Measurements from ENCODE around the gene RLF. TPM values are rescaled to one million over a fixed set of nuclear protein-coding genes. Genes with fewer than 3 reads are reported as not detected.

The RLF gene
- total RNA-seq, 6 experiments from 2014 or later = 7.2 to 10.2 (median 8.8) TPM

- peaks cover 6% of the 10 kb centered on the region for H3K36me3 Mint-ChIP-seq (ENCODE audit: low read depth)
- H3K27ac Mint-ChIP-seq = no peak overlapping the region
- TF ChIP-seq CTCF (IDR thresholded peaks at IDR 0.05) = peak; percentile 91
- no peak overlapping the region for H3K4me3 Mint-ChIP-seq
- H3K4me1 Mint-ChIP-seq (ENCODE audit: low read depth) = peaks cover 40% of the 10 kb centered on the region
- H3K27me3 Mint-ChIP-seq (ENCODE audit: insufficient read depth) = peaks cover 19% of the 10 kb centered on the region
- H3K9me3 Mint-ChIP-seq = peaks cover 5% of the 10 kb centered on the region
- peak; percentile 62 for DNase-seq
These were observed 17.2 kb upstream of the RLF start for GRCh38 chr1:40143891-40144575.

DNA sequence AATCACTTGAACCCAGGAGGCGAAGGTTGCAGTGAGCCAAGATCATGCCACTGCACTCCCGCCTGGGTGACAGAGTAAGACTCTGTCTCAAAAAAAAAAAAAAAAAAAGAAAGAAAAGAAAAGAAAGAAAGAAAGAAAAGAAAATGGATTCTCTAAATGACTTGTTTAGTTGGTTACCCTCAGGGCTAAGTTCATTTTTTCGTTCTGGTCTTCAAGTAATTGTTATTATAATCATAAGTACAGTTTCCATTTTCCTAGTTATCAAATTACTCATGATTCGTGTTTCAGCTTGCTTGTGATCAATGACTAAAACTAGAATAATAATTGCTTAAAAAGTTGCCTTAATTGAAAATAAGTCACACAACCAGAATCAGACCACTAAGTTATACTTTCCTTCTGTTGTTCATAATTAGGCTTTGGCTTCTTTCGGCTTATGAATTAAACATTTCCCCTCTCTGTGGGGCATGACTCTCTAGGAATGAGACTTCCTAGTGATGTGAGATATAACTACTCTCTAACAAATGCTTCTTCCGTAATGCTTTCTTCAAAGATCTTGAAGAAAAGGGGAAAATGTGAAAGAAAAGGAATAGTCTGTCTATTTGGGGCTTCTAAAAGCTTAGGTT, 9.6 kb upstream of the RLF start:
- no peaks in the 10 kb centered on the region for H3K9me3 Mint-ChIP-seq
- no peak overlapping the region for H3K4me3 Mint-ChIP-seq
- no peak for DNase-seq
- H3K27ac Mint-ChIP-seq = no peak overlapping the region
- peaks cover 14% of the 10 kb centered on the region for H3K27me3 Mint-ChIP-seq (ENCODE audit: insufficient read depth)
- TF ChIP-seq CTCF (IDR thresholded peaks at IDR 0.05) = no peak
- H3K36me3 Mint-ChIP-seq (ENCODE audit: low read depth) = no peaks in the 10 kb centered on the region
- peaks cover 12% of the 10 kb centered on the region for H3K4me1 Mint-ChIP-seq (ENCODE audit: low read depth)

DNA sequence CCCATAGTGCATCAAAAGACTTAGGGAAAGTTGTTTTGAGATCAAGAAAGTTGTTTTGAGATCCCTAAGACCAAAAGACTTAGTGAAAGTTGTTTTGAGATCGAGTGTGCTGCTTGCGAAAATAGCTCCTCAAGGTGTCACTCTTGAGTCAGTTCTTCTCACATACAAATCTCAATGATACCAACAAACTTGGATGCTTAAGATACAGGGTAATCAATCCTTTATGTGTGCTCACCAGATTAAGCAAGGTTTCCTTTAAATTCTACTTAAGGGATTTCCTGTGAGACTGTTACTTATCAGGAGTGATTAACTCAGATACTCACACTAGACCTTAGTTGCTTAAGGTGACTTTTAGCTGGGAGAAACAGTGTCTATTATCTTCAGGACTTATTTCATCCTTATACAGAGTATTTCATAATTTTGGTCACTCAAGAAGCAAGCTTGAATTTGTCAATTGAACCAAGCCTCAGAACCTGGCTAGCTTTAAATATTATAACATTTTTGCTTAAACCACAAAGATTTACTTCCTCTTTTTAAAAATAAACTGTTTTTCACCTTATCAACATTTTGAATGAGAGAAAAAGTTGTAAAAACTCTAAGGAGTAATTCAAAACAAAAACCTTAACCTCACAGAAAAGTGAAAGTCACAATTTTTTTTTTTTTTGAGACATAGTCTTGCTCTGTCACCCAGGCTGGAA, 8.0 kb upstream of the RLF start:
- peak; percentile 83 for TF ChIP-seq CTCF (IDR thresholded peaks at IDR 0.05)
- no peaks in the 10 kb centered on the region for H3K9me3 Mint-ChIP-seq
- H3K27ac Mint-ChIP-seq = no peak overlapping the region
- H3K4me3 Mint-ChIP-seq = peak overlapping the region; percentile 71
- peaks cover 12% of the 10 kb centered on the region for H3K4me1 Mint-ChIP-seq (ENCODE audit: low read depth)
- H3K27me3 Mint-ChIP-seq (ENCODE audit: insufficient read depth) = peaks cover 16% of the 10 kb centered on the region
- peak; percentile 47 for DNase-seq
- no peaks in the 10 kb centered on the region for H3K36me3 Mint-ChIP-seq (ENCODE audit: low read depth)

GRCh38 chr1:40155135-40155534, 6.1 kb upstream of the RLF start:
- Mint-ChIP-seq H3K27ac (no peak overlapping the region), H3K36me3 (ENCODE audit: low read depth) (no peaks in the 10 kb centered on the region), H3K27me3 (ENCODE audit: insufficient read depth) (peaks cover 11% of the 10 kb centered on the region), H3K4me3 (no peak overlapping the region), H3K4me1 (ENCODE audit: low read depth) (peaks cover 12% of the 10 kb centered on the region), H3K9me3 (no peaks in the 10 kb centered on the region)
- no peak for TF ChIP-seq CTCF (IDR thresholded peaks at IDR 0.05)
- DNase-seq = no peak

DNA sequence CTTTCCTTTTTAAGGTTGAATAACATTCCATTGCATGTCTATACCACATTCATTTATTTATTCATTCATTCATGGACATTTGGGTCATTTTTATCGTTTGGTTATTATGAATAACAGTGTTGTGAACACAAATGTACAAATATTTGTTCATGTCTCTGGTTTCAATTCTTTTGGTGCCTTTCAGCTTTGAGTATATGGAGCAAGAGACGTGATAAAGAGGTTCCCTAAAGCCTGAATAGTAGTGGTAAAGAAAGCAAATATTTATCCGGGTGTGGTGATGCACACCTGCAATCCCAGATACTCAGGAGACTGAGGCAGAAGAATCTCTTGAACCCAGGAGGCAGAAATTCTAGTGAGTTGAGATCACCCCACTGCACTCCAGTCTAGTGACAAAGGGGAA, 5.3 kb upstream of the RLF start:
- Mint-ChIP-seq H3K27me3 (ENCODE audit: insufficient read depth) (peaks cover 9% of the 10 kb centered on the region; the same call in 1 of the 2 replicates), H3K27ac (no peak overlapping the region), H3K36me3 (ENCODE audit: low read depth) (peaks cover 3% of the 10 kb centered on the region; the same call in 1 of the 2 replicates), H3K4me1 (ENCODE audit: low read depth) (peaks cover 15% of the 10 kb centered on the region), H3K9me3 (no peaks in the 10 kb centered on the region), H3K4me3 (no peak overlapping the region)
- DNase-seq = no peak
- TF ChIP-seq CTCF (IDR thresholded peaks at IDR 0.05) = no peak
